GM08714 (cell line): ENCODE measurements around the gene FUZ.

Experiments
- H3K4me3 ChIP-seq: fragments of 200-500 bp; sonication (Bioruptor generic); 2 replicates; pipeline ENCODE4 v1.5.1; 2014; ENCODE audit warnings: mild to moderate bottlenecking, low read length, inconsistent platforms
- ZNF274 ChIP-seq: IDR thresholded peaks from 2 replicates; pipeline ENCODE4 v1.6.1; 2012; ENCODE audit warnings: mild to moderate bottlenecking, low read depth, low read length

FUZ gene

DNA sequence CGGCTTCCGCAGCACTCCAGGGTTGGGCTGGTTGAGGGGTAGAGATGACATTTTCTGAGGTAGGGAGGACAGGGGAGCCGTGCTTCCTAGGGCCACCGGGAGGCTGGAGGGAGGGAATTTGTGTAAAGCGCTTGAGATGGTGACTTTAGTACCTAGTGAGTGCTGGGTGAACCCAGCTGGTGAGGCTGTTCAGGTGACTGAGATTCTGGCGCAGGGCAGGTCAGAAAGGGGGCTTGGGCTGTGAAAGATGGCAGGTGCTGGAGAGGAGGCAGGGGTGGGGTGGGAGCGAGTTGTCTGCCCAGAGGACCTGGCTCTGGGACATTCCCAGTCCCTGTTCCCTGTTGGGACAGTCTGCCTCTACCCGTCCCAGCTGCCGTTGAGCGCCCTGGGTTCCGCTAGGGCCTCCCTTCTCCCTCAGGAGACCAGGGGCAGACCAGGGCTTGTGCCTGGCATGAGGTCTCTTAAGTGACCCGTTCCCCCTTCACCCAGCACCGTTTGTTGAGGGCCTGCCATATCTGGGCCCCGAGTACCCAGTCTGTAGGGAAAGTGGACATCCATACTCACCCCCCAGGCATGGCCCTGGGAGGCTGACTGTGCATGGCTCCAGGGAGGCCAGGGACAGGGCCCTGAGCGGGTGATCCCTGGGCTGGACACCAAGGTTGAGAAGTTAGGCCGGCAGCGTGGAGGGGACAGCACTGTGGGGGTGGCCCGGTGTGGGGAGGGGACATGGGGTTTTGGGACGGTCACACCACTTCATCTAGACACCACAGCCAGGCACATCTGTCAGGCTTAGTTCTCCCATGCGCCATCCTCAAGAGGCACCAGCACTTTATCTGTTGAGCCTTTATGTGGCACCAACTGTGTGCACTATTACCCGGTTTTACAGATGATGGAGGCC, 42.8 kb upstream of the FUZ start:
- no peak overlapping the region for H3K4me3 ChIP-seq
- TF ChIP-seq ZNF274: no peak

- H3K4me3 ChIP-seq: no peak overlapping the region
- TF ChIP-seq ZNF274: no peak
Observed at GRCh38 chr19:49855277-49855675, 42.2 kb upstream of the FUZ start.

DNA sequence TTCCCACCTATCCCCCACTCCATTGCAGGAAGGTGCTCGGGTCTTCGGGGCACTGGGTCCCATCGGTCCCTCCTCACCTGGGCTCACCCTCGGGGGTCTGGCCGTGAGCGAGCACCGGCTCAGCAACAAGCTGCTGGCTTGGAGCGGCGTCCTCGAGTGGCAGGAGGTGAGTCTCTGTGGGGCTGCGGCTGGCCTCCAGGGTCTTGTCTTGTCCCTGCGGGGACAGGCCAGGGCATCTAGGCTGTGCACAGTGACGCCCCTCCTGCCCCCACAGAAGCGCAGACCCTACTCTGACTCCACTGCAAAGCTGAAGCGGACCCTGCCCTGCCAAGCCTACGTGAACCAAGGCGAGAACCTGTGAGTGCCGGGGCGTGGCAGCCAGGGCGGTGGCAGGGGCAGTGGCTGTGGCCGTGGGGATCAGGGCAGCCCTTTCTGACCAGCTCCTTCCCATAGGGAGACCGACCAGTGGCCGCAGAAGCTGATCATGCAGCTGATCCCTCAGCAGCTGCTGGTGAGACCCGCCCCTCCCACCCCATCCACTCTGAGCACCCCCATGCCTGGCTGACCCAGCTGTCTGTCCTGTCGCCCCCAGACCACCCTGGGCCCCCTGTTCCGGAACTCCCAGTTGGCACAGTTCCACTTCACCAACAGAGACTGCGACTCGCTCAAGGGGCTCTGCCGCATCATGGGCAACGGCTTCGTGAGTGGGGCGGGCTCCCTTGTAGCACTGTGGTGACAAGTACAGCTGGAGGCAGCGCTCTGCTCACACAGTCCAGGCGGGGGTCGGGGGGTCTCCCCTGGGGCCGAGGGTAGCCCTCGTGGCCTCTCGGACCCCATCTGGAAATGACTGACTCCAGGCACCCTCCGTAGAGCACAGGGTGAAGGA, 41.5 kb upstream of the FUZ start:
- no peak overlapping the region for H3K4me3 ChIP-seq
- no peak for TF ChIP-seq ZNF274

GRCh38 chr19:49853852-49854377, 40.8 kb upstream of the FUZ start:
- no peak overlapping the region for H3K4me3 ChIP-seq
- TF ChIP-seq ZNF274: no peak

DNA sequence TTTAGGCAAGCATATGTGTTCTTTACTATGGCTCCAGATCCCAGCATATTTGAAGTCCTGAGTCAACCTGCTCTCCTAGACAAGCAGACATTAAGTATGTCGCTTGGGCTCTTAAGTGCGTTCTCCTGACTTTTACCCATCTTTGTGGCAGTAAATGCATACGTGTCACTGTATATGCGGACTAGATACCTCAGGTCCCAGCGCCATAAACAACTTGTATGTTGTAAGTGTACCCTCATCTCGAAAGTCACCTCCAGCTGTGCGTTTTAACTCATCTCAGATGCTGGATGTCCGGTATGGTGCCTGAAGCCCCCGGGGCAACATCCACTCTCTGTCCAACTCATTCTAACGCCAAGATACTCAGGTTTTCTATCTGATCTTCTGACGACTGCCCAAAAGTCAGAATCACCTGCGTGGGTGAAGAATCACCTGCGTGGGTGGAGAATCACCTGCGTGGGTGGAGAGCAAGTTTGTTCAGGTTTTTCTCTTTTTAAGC, 39.6 kb upstream of the FUZ start:
- TF ChIP-seq ZNF274: no peak
- H3K4me3 ChIP-seq: no peak overlapping the region; the same call in 1 of the 2 replicates

GRCh38 chr19:49851456-49852259, 38.6 kb upstream of the FUZ start:
- peak overlapping the region; percentile 64 for H3K4me3 ChIP-seq
- no peak for TF ChIP-seq ZNF274

DNA sequence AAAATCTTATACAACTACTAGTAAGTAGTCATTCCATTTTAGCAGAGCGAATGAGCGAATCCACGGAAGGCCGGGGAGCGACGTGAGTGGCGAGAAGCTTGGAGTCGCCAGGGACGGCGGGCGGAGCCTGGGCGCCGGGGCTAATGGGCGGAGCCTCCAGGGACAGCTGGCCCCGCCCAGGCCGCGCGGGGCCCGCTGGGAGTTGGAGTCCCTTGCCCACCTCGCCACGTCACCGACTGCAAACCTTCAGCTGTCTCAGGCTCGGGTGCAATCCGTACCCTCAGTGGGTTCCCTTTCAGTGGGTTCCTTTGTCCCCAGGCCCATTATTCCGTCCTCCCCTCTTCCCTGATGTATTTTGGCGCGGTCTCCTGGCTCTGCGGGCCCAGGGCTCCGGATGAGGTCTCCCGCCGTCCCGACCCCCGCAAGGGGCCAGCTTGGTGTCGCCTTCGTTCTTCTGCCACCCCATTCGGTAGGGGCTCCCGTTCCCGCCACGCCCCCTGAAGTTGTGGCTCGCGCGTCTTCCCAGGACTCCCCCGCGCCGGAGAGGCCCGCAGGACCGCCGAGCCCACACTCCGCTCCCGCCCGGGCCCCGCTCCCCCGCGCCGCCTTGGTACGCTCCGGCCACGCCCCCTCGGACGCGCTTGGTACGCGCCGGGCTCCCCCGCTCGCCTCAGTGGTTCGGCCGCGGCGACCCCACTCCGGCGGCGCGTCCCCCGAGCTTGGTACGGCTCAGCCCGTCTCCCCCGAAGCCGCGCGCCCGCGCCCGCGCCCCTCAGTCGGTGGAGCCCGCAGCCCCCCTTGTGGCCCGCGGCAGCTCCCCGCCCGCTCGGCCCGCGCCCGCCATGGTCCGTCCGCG, 37.6 kb upstream of the FUZ start, which contains the start of gene PTOV1:
TSS of gene PTOV1 (plus strand) at position 673 of the 856 bp plus-strand sequence.
- TF ChIP-seq ZNF274: no peak
- peak within 1 kb of the TSS; percentile 64 for H3K4me3 ChIP-seq

DNA sequence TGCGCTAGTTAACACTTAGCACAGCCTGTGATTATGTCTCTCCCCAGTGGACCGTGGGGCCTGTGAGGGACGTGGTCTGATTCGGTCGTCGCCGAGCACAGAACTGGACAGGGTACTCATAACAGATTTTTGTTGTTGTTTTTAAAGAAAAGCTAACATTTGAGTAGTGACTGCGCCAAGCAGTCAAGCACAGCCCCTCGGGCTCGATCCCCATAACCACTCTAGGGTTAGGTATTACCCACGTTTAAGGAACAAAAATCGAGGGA, 37.1 kb upstream of the FUZ start:
- peak overlapping the region; percentile 64 for H3K4me3 ChIP-seq
- no peak for TF ChIP-seq ZNF274

GRCh38 chr19:49849433-49850220, 36.5 kb upstream of the FUZ start:
- H3K4me3 ChIP-seq: peak overlapping the region; percentile 64; the same call in 1 of the 2 replicates
- TF ChIP-seq ZNF274: no peak

DNA sequence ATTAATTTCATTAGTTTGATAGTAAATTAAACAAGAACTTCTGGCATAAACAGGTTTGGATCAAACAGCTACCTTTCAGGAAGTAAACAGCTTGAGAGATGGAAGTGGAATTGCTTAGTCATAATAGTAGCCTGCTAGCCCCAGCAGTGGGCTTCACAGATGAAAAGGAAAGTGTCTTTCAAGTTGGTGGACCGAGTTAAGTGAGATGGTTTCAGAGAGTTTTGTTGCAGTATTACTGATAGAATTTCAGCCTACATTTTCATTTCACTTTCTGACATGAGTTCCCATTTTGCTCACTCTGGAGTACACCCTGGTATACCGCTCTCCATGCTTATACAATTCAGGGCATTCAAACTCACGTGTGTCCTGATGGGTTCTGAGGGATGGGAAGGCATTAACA, 35.8 kb upstream of the FUZ start:
- TF ChIP-seq ZNF274: no peak
- H3K4me3 ChIP-seq: no peak overlapping the region

- TF ChIP-seq ZNF274: no peak
- no peak overlapping the region for H3K4me3 ChIP-seq
Observed at GRCh38 chr19:49847731-49848696, 34.9 kb upstream of the FUZ start.
